Lower leg skin (tissue), 3 donors: ENCODE results near the gene CFAP73.

ENCODE experiments used
- POLR2A ChIP-seq, 2 donors: fragments of 450-650 bp; IDR thresholded peaks; one replicate each; pipeline ENCODE4 v1.6.1; 2016 to 2017; ENCODE audit warnings: antibody characterized with exemption in 2 of 2, mild to moderate bottlenecking in 1 of 2, moderate library complexity in 1 of 2
- TF ChIP-seq, protein P1 (sequence below), 3 donors: fragments of 450-650 bp; IDR thresholded peaks; one replicate each; pipeline ENCODE4 v1.5.1; 2016; ENCODE audit warnings: antibody characterized with exemption in 3 of 3, mild to moderate bottlenecking in 3 of 3, moderate library complexity in 2 of 3

DNA sequence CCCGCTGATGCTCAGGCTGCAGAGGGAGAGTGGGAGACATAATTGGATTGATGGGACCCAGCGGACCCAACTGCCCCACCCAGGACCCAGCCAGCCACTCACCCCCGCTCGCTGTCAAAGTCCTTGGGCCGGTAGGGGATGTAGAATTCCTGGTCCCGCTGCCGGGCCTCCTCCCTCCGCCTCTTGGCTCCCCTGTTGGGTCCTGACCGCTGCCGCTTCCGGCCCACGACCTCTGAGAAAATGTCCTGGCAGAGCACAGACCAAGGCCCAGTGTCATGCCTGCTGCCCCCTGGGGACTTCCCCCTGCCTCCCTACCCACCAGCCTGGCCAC is 13.5 kb downstream of the CFAP73 start:
- TF ChIP-seq, protein P1, sequence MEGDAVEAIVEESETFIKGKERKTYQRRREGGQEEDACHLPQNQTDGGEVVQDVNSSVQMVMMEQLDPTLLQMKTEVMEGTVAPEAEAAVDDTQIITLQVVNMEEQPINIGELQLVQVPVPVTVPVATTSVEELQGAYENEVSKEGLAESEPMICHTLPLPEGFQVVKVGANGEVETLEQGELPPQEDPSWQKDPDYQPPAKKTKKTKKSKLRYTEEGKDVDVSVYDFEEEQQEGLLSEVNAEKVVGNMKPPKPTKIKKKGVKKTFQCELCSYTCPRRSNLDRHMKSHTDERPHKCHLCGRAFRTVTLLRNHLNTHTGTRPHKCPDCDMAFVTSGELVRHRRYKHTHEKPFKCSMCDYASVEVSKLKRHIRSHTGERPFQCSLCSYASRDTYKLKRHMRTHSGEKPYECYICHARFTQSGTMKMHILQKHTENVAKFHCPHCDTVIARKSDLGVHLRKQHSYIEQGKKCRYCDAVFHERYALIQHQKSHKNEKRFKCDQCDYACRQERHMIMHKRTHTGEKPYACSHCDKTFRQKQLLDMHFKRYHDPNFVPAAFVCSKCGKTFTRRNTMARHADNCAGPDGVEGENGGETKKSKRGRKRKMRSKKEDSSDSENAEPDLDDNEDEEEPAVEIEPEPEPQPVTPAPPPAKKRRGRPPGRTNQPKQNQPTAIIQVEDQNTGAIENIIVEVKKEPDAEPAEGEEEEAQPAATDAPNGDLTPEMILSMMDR (IDR thresholded peaks at IDR 0.05), result no peak
- TF ChIP-seq POLR2A (IDR thresholded peaks at IDR 0.05), result no peak
